ENCODE measurements around the gene USP47.

Gene USP47

GRCh38 chr11:12007769-12008737 is 166.3 kb downstream of the USP47 start, which contains the start of gene DKK3:
Gene DKK3, minus strand, starts transcription at chr11:12008626. Its CDS starts 44 bp downstream, at chr11:12008582.
- DNase-seq = peak; percentile 27
